Skeletal muscle satellite cell (primary cell): ENCODE data around the gene EMP2.
A peak's percentile ranks its signal among the peaks of the same experiment; 100 is the strongest.

Experiments
- H3K27me3 ChIP-seq: 2 replicates; pipeline ENCODE4 v1.7.0; 2013; ENCODE audit warnings: low read length; ENCODE audit not compliant: control insufficient read depth, insufficient read depth
- H3K36me3 ChIP-seq: 2 replicates; pipeline ENCODE4 v1.7.0; 2013; ENCODE audit warnings: mild to moderate bottlenecking, control low read depth, low read length; ENCODE audit not compliant: insufficient read depth
- H3K4me1 ChIP-seq: 2 replicates; pipeline ENCODE4 v1.7.0; 2013; ENCODE audit warnings: low read length; ENCODE audit not compliant: control insufficient read depth, insufficient read depth
- H3K4me2 ChIP-seq: 2 replicates; pipeline ENCODE4 v1.7.0; 2013; ENCODE audit warnings: mild to moderate bottlenecking, low read length
- H3K4me3 ChIP-seq: 2 replicates; pipeline ENCODE4 v1.7.0; 2013; ENCODE audit warnings: low read length
- H3K9ac ChIP-seq: 2 replicates; pipeline ENCODE4 v1.7.0; 2013; ENCODE audit warnings: mild to moderate bottlenecking, low read depth, low read length, moderate library complexity
- H3K9me3 ChIP-seq: replicated peaks from 2 replicates; pipeline ENCODE4 v1.7.0; 2013; ENCODE audit warnings: mild to moderate bottlenecking, control low read depth, low read length

EMP2 gene

GRCh38 chr16:10607157-10607556 lies 26.8 kb upstream of the EMP2 start:
- Histone ChIP-seq H3K4me1 (peaks cover 11% of the 10 kb centered on the region), H3K9me3 (no peaks in the 10 kb centered on the region), H3K9ac (no peak overlapping the region), H3K4me2 (no peak overlapping the region), H3K27me3 (peaks cover 19% of the 10 kb centered on the region), H3K36me3 (no peaks in the 10 kb centered on the region), H3K4me3 (no peak overlapping the region)

GRCh38 chr16:10606607-10607006 lies 26.2 kb upstream of the EMP2 start:
- H3K4me1 ChIP-seq, result peaks cover 11% of the 10 kb centered on the region
- H3K4me3 ChIP-seq, result no peak overlapping the region
- H3K27me3 ChIP-seq, result peaks cover 20% of the 10 kb centered on the region
- no peak overlapping the region for H3K9ac ChIP-seq
- H3K4me2 ChIP-seq, result no peak overlapping the region
- no peaks in the 10 kb centered on the region for H3K9me3 ChIP-seq
- H3K36me3 ChIP-seq, result no peaks in the 10 kb centered on the region

GRCh38 chr16:10605636-10606035 lies 25.2 kb upstream of the EMP2 start:
- no peaks in the 10 kb centered on the region for H3K9me3 ChIP-seq
- H3K4me1 ChIP-seq, result peaks cover 20% of the 10 kb centered on the region
- H3K4me3 ChIP-seq, result no peak overlapping the region
- H3K4me2 ChIP-seq, result no peak overlapping the region
- peaks cover 23% of the 10 kb centered on the region for H3K27me3 ChIP-seq
- no peak overlapping the region for H3K9ac ChIP-seq
- H3K36me3 ChIP-seq, result no peaks in the 10 kb centered on the region

GRCh38 chr16:10601444-10602408 lies 21.3 kb upstream of the EMP2 start:
- Histone ChIP-seq H3K9me3 (no peaks in the 10 kb centered on the region), H3K36me3 (no peaks in the 10 kb centered on the region), H3K4me1 (peaks cover 10% of the 10 kb centered on the region), H3K27me3 (peaks cover 36% of the 10 kb centered on the region), H3K9ac (no peak overlapping the region), H3K4me2 (no peak overlapping the region), H3K4me3 (no peak overlapping the region)

GRCh38 chr16:10600782-10601443 lies 20.5 kb upstream of the EMP2 start:
- Histone ChIP-seq H3K27me3 (peaks cover 40% of the 10 kb centered on the region), H3K4me1 (peaks cover 10% of the 10 kb centered on the region), H3K4me3 (no peak overlapping the region), H3K4me2 (peak overlapping the region; percentile 37), H3K9me3 (no peaks in the 10 kb centered on the region), H3K36me3 (no peaks in the 10 kb centered on the region), H3K9ac (no peak overlapping the region)

- H3K4me1 ChIP-seq, result peaks cover 10% of the 10 kb centered on the region
- no peak overlapping the region for H3K4me3 ChIP-seq
- H3K4me2 ChIP-seq, result no peak overlapping the region
- H3K36me3 ChIP-seq, result no peaks in the 10 kb centered on the region
- peaks cover 38% of the 10 kb centered on the region for H3K27me3 ChIP-seq
- no peak overlapping the region for H3K9ac ChIP-seq
- no peaks in the 10 kb centered on the region for H3K9me3 ChIP-seq
Measured at GRCh38 chr16:10599626-10600025, 19.2 kb upstream of the EMP2 start.

- no peak overlapping the region for H3K9ac ChIP-seq
- H3K4me3 ChIP-seq, result no peak overlapping the region
- peaks cover 39% of the 10 kb centered on the region for H3K27me3 ChIP-seq
Measured at GRCh38 chr16:10598157-10598556, 17.8 kb upstream of the EMP2 start.

GRCh38 chr16:10597187-10597601 lies 16.8 kb upstream of the EMP2 start:
- H3K4me3 ChIP-seq, result no peak overlapping the region
- no peaks in the 10 kb centered on the region for H3K9me3 ChIP-seq
- no peak overlapping the region for H3K4me2 ChIP-seq
- H3K9ac ChIP-seq, result no peak overlapping the region
- peaks cover 34% of the 10 kb centered on the region for H3K27me3 ChIP-seq
- peaks cover 10% of the 10 kb centered on the region for H3K4me1 ChIP-seq
- no peaks in the 10 kb centered on the region for H3K36me3 ChIP-seq

More at GRCh38 chr16:10598157-10598556, 17.8 kb upstream of the EMP2 start:
- H3K4me1 ChIP-seq, result peaks cover 10% of the 10 kb centered on the region
- H3K4me2 ChIP-seq, result no peak overlapping the region
- H3K9me3 ChIP-seq, result no peaks in the 10 kb centered on the region
- no peaks in the 10 kb centered on the region for H3K36me3 ChIP-seq

- no peak overlapping the region for H3K4me2 ChIP-seq
- no peak overlapping the region for H3K4me3 ChIP-seq
- no peaks in the 10 kb centered on the region for H3K36me3 ChIP-seq
- H3K9me3 ChIP-seq, result no peaks in the 10 kb centered on the region
- H3K4me1 ChIP-seq, result no peaks in the 10 kb centered on the region
- no peak overlapping the region for H3K9ac ChIP-seq
- peaks cover 30% of the 10 kb centered on the region for H3K27me3 ChIP-seq
Measured at GRCh38 chr16:10594312-10594950, 14.0 kb upstream of the EMP2 start.

GRCh38 chr16:10592611-10593010 lies 12.2 kb upstream of the EMP2 start:
- Histone ChIP-seq H3K9me3 (no peaks in the 10 kb centered on the region), H3K4me3 (no peak overlapping the region), H3K9ac (no peak overlapping the region), H3K36me3 (no peaks in the 10 kb centered on the region), H3K27me3 (peaks cover 28% of the 10 kb centered on the region), H3K4me2 (no peak overlapping the region), H3K4me1 (no peaks in the 10 kb centered on the region)

- peaks cover 3% of the 10 kb centered on the region for H3K4me1 ChIP-seq
- peaks cover 10% of the 10 kb centered on the region for H3K27me3 ChIP-seq
- no peaks in the 10 kb centered on the region for H3K9me3 ChIP-seq
- no peaks in the 10 kb centered on the region for H3K36me3 ChIP-seq
- H3K4me2 ChIP-seq, result no peak overlapping the region
- H3K4me3 ChIP-seq, result no peak overlapping the region
- no peak overlapping the region for H3K9ac ChIP-seq
Measured at GRCh38 chr16:10590342-10590741, 9.9 kb upstream of the EMP2 start.
